Measurements from ENCODE around the gene PNMA6E.

PNMA6E gene

DNA sequence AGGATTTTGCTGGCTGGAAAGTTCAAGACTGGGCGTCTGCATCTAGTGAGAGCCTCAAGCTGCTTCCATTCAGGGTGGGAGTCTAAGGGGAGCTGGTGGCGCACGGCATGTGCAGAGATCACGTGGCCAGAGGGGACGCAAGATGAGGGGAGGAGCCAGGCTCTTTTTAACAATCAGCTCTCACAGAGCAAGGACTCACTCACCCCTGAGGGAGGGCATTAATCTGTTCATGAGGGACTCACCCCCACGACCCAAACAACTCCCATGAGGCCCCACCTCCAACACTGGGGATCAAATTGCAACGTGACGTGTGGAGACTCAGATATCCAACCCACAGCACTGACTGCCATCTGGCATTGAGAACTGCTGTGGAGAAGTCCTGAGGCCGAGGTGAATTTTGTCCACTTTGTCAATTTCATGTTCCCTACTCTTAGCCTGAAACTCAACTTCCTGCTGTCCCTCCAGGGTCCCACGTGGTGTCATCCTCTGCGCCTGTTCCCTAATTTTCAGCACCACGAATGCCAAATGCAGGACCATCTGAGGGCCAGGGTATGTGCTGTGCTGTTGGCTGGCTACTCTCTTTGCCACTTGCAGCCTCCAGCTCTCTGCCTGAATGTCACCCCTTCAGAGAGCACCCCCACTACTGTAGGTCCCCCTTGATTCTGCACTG, 15.8 kb upstream of the PNMA6E start:
- ATAC-seq = no peak
- TF ChIP-seq, protein P1, sequence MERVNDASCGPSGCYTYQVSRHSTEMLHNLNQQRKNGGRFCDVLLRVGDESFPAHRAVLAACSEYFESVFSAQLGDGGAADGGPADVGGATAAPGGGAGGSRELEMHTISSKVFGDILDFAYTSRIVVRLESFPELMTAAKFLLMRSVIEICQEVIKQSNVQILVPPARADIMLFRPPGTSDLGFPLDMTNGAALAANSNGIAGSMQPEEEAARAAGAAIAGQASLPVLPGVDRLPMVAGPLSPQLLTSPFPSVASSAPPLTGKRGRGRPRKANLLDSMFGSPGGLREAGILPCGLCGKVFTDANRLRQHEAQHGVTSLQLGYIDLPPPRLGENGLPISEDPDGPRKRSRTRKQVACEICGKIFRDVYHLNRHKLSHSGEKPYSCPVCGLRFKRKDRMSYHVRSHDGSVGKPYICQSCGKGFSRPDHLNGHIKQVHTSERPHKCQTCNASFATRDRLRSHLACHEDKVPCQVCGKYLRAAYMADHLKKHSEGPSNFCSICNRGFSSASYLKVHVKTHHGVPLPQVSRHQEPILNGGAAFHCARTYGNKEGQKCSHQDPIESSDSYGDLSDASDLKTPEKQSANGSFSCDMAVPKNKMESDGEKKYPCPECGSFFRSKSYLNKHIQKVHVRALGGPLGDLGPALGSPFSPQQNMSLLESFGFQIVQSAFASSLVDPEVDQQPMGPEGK (CRISPR knock-in tag; IDR thresholded peaks at IDR 0.05; ENCODE audit: borderline replicate concordance) = no peak
- TF ChIP-seq PPARA (CRISPR knock-in tag; IDR thresholded peaks at IDR 0.05; ENCODE audit: borderline replicate concordance) (no peak), BACH2 (CRISPR knock-in tag; IDR thresholded peaks at IDR 0.05; ENCODE audit: borderline replicate concordance) (no peak), TCF4 (CRISPR knock-in tag; IDR thresholded peaks at IDR 0.05; ENCODE audit: borderline replicate concordance) (no peak), ZNF565 (CRISPR knock-in tag; conservative IDR thresholded peaks at IDR 0.05; ENCODE audit: low read depth) (no peak), ZNF70 (CRISPR knock-in tag; IDR thresholded peaks at IDR 0.05) (no peak), RARB (CRISPR knock-in tag; IDR thresholded peaks at IDR 0.05) (no peak), ISL1 (CRISPR knock-in tag; IDR thresholded peaks at IDR 0.05) (no peak), ZFP3 (CRISPR knock-in tag; IDR thresholded peaks at IDR 0.05) (no peak), OSR1 (CRISPR knock-in tag; IDR thresholded peaks at IDR 0.05) (no peak), SNAI2 (CRISPR knock-in tag; IDR thresholded peaks at IDR 0.05) (no peak), ZNF8 (CRISPR knock-in tag; IDR thresholded peaks at IDR 0.05) (no peak), TOX (CRISPR knock-in tag; IDR thresholded peaks at IDR 0.05; ENCODE audit: borderline replicate concordance) (no peak)
- TF ChIP-seq, protein P2, sequence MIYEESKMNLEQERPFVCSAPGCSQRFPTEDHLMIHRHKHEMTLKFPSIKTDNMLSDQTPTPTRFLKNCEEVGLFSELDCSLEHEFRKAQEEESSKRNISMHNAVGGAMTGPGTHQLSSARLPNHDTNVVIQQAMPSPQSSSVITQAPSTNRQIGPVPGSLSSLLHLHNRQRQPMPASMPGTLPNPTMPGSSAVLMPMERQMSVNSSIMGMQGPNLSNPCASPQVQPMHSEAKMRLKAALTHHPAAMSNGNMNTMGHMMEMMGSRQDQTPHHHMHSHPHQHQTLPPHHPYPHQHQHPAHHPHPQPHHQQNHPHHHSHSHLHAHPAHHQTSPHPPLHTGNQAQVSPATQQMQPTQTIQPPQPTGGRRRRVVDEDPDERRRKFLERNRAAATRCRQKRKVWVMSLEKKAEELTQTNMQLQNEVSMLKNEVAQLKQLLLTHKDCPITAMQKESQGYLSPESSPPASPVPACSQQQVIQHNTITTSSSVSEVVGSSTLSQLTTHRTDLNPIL (CRISPR knock-in tag; IDR thresholded peaks at IDR 0.05; ENCODE audit: low read depth) = no peak
- TF ChIP-seq, protein P3, sequence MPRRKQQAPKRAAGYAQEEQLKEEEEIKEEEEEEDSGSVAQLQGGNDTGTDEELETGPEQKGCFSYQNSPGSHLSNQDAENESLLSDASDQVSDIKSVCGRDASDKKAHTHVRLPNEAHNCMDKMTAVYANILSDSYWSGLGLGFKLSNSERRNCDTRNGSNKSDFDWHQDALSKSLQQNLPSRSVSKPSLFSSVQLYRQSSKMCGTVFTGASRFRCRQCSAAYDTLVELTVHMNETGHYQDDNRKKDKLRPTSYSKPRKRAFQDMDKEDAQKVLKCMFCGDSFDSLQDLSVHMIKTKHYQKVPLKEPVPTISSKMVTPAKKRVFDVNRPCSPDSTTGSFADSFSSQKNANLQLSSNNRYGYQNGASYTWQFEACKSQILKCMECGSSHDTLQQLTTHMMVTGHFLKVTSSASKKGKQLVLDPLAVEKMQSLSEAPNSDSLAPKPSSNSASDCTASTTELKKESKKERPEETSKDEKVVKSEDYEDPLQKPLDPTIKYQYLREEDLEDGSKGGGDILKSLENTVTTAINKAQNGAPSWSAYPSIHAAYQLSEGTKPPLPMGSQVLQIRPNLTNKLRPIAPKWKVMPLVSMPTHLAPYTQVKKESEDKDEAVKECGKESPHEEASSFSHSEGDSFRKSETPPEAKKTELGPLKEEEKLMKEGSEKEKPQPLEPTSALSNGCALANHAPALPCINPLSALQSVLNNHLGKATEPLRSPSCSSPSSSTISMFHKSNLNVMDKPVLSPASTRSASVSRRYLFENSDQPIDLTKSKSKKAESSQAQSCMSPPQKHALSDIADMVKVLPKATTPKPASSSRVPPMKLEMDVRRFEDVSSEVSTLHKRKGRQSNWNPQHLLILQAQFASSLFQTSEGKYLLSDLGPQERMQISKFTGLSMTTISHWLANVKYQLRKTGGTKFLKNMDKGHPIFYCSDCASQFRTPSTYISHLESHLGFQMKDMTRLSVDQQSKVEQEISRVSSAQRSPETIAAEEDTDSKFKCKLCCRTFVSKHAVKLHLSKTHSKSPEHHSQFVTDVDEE (CRISPR knock-in tag; IDR thresholded peaks at IDR 0.05) = no peak

DNA sequence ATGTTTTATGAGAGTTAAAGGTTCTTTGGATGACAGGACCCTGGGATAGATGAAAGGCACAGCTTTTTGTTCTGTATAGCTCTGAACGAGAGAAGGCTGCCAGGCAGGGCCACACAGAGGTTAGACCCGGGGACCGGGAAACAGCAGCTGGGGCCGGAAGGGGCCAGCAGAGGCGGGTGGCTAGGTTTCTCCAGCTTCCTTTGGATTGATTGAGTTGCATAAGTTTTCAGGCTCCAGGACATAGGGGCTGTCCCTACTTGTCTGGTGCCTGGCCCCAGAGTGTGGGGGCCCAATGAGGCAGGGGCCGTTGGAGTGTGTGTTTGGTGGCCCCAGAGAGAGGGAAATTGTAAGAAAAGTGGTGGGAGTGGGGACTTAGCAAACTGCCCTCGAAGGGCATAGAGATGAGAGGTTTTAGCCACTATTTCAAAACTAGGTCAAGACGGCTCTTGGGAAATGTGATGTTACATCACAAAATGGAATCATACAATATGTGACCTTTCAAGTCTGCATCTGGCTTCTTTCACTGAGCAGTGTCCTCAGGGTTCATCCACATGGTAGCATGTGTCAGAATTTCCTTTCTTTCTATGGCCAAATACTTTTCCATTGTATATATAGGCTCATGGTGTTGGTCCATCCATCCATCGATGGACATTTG, 13.8 kb upstream of the PNMA6E start:
- no peak for TF ChIP-seq GLIS3 (CRISPR knock-in tag; IDR thresholded peaks at IDR 0.05)
- TF ChIP-seq ZFP30 (CRISPR knock-in tag; IDR thresholded peaks at IDR 0.05) = no peak
- no peak for TF ChIP-seq RARB (CRISPR knock-in tag; IDR thresholded peaks at IDR 0.05)
- no peak for ATAC-seq

DNA sequence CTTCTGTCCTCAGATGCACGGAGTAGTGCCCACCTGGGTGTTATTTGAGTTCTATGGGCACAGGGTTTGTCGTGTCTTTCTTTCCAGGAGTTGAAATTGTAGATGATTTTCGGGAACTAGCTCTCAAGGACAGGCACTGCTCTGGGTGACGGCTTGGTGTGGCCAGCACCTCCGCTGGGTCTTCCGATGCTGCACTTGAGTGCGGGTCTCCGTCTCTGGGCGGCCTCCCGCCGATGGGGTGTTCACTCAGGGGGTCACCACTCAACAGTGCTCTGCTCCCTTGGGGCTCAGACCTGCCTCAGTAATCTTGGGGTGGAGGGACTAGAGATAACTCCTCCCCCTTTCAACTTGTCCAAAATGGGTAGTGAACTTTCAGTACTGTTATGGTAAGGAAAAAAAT, 12.6 kb upstream of the PNMA6E start:
- ATAC-seq = no peak
- no peak for TF ChIP-seq SNAI2 (CRISPR knock-in tag; IDR thresholded peaks at IDR 0.05)
- TF ChIP-seq, protein P4, sequence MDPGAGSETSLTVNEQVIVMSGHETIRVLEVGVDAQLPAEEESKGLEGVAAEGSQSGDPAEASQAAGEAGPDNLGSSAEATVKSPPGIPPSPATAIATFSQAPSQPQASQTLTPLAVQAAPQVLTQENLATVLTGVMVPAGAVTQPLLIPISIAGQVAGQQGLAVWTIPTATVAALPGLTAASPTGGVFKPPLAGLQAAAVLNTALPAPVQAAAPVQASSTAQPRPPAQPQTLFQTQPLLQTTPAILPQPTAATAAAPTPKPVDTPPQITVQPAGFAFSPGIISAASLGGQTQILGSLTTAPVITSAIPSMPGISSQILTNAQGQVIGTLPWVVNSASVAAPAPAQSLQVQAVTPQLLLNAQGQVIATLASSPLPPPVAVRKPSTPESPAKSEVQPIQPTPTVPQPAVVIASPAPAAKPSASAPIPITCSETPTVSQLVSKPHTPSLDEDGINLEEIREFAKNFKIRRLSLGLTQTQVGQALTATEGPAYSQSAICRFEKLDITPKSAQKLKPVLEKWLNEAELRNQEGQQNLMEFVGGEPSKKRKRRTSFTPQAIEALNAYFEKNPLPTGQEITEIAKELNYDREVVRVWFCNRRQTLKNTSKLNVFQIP (CRISPR knock-in tag; IDR thresholded peaks at IDR 0.05; ENCODE audit: borderline replicate concordance, low read depth) = no peak
- no peak for TF ChIP-seq TOX (CRISPR knock-in tag; IDR thresholded peaks at IDR 0.05; ENCODE audit: borderline replicate concordance)
- no peak for TF ChIP-seq PPARA (CRISPR knock-in tag; IDR thresholded peaks at IDR 0.05; ENCODE audit: borderline replicate concordance)
- TF ChIP-seq, protein P5, sequence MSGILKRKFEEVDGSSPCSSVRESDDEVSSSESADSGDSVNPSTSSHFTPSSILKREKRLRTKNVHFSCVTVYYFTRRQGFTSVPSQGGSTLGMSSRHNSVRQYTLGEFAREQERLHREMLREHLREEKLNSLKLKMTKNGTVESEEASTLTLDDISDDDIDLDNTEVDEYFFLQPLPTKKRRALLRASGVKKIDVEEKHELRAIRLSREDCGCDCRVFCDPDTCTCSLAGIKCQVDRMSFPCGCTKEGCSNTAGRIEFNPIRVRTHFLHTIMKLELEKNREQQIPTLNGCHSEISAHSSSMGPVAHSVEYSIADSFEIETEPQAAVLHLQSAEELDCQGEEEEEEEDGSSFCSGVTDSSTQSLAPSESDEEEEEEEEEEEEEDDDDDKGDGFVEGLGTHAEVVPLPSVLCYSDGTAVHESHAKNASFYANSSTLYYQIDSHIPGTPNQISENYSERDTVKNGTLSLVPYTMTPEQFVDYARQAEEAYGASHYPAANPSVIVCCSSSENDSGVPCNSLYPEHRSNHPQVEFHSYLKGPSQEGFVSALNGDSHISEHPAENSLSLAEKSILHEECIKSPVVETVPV (CRISPR knock-in tag; IDR thresholded peaks at IDR 0.05) = no peak
- no peak for TF ChIP-seq ARNTL (CRISPR knock-in tag; IDR thresholded peaks at IDR 0.05; ENCODE audit: borderline replicate concordance, low read depth)
- TF ChIP-seq OSR1 (CRISPR knock-in tag; IDR thresholded peaks at IDR 0.05) = no peak
- TF ChIP-seq, protein P1 (CRISPR knock-in tag; IDR thresholded peaks at IDR 0.05; ENCODE audit: borderline replicate concordance) = no peak
- TF ChIP-seq ZFP3 (CRISPR knock-in tag; IDR thresholded peaks at IDR 0.05) = no peak
- no peak for TF ChIP-seq RARB (CRISPR knock-in tag; IDR thresholded peaks at IDR 0.05)
- no peak for TF ChIP-seq ZFP30 (CRISPR knock-in tag; IDR thresholded peaks at IDR 0.05)
- no peak for TF ChIP-seq BACH2 (CRISPR knock-in tag; IDR thresholded peaks at IDR 0.05; ENCODE audit: borderline replicate concordance)
- TF ChIP-seq ZNF70 (CRISPR knock-in tag; IDR thresholded peaks at IDR 0.05) = no peak
- no peak for TF ChIP-seq ESRRG (CRISPR knock-in tag; IDR thresholded peaks at IDR 0.05)
- no peak for TF ChIP-seq ZC3H10 (CRISPR knock-in tag; IDR thresholded peaks at IDR 0.05)
- TF ChIP-seq TCF4 (CRISPR knock-in tag; IDR thresholded peaks at IDR 0.05; ENCODE audit: borderline replicate concordance) = no peak
- no peak for TF ChIP-seq GLIS3 (CRISPR knock-in tag; IDR thresholded peaks at IDR 0.05)
